ENCODE measurements around the gene DNAH10. TPM values are rescaled to one million over a fixed set of nuclear protein-coding genes. Genes with fewer than 3 reads are reported as not detected.

DNAH10 gene
- total and polyA plus RNA-seq, 2 donors, result 0.14 to 0.90 TPM

DNA sequence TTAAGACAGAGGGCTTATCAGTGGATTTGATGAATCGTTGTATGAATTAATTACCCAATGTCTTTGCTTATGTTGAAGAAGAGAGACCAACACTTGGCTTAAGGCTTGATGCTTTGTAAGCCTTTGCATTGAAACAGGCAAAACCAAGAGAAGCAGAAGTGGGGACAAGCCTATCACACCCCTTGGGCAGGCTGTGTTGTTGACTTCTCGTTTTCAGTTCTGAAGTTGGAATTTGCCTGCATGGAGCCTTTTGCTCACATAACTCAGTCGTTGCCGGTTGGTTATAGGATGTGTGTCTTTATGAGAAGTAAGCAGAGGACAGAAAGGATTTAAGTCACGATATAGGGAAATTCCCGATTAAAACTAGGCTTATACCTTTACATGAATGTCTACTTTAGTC lies 115.9 kb downstream of the DNAH10 start:
- no peak overlapping the region for H3K27ac ChIP-seq (ENCODE audit: low read depth)
- no peaks in the 10 kb centered on the region for H3K4me1 ChIP-seq (ENCODE audit: insufficient read depth)
- WGBS, result 79% methylated on average over 6 of the region's 6 CpGs
- no peak for DNase-seq (ENCODE audit: extremely low spot score)
- H3K36me3 ChIP-seq (ENCODE audit: insufficient read depth), result no peaks in the 10 kb centered on the region
- no peak overlapping the region for H3K4me3 ChIP-seq (ENCODE audit: low read depth, low read length)

DNA sequence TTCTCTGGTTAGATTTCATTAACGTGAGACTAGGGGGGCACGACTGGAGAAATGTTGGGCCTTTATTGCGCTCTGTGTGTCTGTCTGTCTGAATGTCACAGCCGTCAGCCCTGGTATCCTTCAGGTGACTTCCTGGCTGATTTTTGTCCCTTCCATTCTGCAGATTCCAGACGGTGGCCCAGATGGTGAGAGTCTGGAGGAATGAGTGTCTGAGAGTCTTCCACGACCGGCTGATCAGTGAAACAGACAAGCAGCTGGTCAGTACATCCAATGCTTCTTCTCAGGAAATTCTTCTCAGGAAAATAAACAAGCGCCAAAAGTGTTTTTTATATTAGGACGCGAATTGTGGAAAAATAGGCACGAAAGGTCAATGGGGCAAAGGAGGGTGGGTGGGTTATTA lies 117.0 kb downstream of the DNAH10 start:
- Histone ChIP-seq H3K36me3 (ENCODE audit: insufficient read depth) (no peaks in the 10 kb centered on the region), H3K4me3 (ENCODE audit: low read depth, low read length) (no peak overlapping the region), H3K27ac (ENCODE audit: low read depth) (no peak overlapping the region), H3K4me1 (ENCODE audit: insufficient read depth) (no peaks in the 10 kb centered on the region)
- DNase-seq (ENCODE audit: extremely low spot score), result no peak
- WGBS, result 53% methylated on average over 11 of the region's 11 CpGs

DNA sequence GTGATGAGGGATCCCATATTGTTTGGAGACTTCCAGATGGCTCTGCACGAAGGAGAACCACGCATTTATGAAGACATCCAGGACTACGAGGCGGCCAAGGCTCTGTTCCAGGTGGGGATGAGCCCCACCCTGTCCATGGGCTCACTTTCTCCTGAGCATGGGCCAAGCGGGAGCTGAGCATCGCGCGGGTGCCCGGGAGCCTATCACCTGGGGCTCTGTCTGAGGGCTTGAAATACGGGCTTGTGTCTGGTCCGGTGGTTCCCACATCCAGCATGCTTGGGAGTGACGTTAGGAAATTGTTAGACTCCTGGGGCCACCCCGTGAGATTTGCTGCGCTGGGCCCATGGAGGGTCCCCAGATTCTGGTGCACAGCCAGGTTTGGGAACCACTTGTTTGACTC lies 117.6 kb downstream of the DNAH10 start:
- Histone ChIP-seq H3K36me3 (ENCODE audit: insufficient read depth) (no peaks in the 10 kb centered on the region), H3K4me3 (ENCODE audit: low read depth, low read length) (no peak overlapping the region), H3K27ac (ENCODE audit: low read depth) (no peak overlapping the region), H3K4me1 (ENCODE audit: insufficient read depth) (no peaks in the 10 kb centered on the region)
- 85% methylated on average over 14 of the region's 14 CpGs for WGBS
- DNase-seq (ENCODE audit: extremely low spot score), result no peak

DNA sequence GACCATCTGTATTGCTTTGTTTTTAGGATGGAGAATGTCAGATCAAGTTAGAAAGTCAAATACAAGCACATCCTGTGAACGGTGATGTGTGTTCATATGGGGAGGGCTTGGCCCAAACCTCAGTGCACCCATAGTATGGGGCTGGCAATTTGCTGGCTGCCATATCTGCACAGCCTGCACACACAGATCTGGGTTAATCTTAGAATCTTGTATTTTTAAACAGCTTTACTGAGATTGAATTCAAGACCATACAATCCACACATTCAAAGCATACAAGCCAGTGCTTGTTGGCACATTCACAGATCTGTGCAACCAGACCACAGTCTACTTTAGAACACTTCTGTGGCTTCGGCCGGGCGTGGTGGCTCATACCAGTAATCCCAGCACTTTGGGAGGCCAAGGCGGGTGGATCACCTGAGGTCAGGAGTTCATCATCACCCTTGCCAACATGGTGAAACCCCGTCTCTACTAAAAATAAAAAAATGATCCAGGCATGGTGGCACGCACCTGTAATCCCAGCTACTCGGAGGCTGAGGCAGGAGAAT lies 120.1 kb downstream of the DNAH10 start:
- H3K27ac ChIP-seq (ENCODE audit: low read depth), result no peak overlapping the region
- no peaks in the 10 kb centered on the region for H3K4me1 ChIP-seq (ENCODE audit: insufficient read depth)
- 71% methylated on average over 8 of the region's 8 CpGs for WGBS
- no peak overlapping the region for H3K4me3 ChIP-seq (ENCODE audit: low read depth, low read length)
- no peaks in the 10 kb centered on the region for H3K36me3 ChIP-seq (ENCODE audit: insufficient read depth)
- no peak for DNase-seq (ENCODE audit: extremely low spot score)

DNA sequence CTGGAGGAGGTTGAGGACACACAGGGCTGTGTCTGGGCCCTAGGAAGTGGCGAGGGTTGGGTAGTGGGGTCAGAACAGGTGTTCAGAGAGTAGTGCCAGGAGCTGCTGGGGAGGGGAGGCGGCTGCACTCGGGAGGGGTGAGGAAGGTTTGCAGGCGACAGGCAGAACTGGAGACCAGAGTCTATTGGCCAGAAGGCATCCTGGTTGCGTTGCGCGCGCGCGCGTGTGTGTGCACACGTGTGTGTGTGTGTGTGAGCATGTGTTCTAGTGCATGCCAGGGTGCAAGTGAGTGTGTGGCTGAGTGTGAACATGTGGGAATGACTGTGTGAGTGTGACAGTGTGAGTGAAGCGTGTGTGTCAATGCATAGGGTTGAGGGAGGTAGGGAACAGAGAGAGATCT lies 124.2 kb downstream of the DNAH10 start:
- no peak for DNase-seq (ENCODE audit: extremely low spot score)
- no peaks in the 10 kb centered on the region for H3K36me3 ChIP-seq (ENCODE audit: insufficient read depth)
- WGBS, result 82% methylated on average over 13 of the region's 13 CpGs
- H3K27ac ChIP-seq (ENCODE audit: low read depth), result no peak overlapping the region
- no peak overlapping the region for H3K4me3 ChIP-seq (ENCODE audit: low read depth, low read length)
- no peaks in the 10 kb centered on the region for H3K4me1 ChIP-seq (ENCODE audit: insufficient read depth)

DNA sequence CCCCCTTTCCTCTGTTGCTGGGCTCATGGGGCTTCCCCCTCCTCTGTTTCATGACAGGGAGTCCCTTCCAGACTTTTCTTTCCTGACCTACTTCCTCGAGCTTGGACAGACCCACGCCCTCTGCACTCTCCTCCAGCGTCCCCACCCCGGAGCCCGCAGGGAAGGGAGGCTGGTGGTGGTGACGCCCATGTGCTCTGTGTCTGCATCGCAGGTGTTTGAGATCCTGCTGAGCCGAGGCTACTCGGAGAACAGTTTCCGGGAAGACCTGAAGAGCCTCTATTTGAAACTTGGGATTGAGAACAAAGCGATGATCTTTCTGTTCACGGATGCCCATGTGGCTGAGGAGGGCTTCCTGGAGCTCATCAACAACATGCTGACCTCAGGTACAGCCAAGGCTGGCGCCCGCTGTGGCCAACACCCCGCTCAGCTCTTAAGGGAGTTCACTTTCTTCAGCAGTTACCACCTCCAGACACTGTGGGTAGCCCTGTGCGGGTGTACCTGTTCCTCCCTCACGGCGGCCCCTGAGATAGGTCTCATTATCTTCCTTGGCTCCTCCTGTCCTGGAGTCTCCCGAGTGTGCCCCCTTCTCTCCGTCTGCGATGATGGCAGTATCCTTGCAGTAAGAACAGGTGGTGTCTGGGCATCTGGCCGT lies 125.0 kb downstream of the DNAH10 start:
- no peak for DNase-seq (ENCODE audit: extremely low spot score)
- WGBS, result 64% methylated on average over 22 of the region's 22 CpGs
- no peaks in the 10 kb centered on the region for H3K4me1 ChIP-seq (ENCODE audit: insufficient read depth)
- H3K4me3 ChIP-seq (ENCODE audit: low read depth, low read length), result no peak overlapping the region
- H3K27ac ChIP-seq (ENCODE audit: low read depth), result no peak overlapping the region
- no peaks in the 10 kb centered on the region for H3K36me3 ChIP-seq (ENCODE audit: insufficient read depth)

DNA sequence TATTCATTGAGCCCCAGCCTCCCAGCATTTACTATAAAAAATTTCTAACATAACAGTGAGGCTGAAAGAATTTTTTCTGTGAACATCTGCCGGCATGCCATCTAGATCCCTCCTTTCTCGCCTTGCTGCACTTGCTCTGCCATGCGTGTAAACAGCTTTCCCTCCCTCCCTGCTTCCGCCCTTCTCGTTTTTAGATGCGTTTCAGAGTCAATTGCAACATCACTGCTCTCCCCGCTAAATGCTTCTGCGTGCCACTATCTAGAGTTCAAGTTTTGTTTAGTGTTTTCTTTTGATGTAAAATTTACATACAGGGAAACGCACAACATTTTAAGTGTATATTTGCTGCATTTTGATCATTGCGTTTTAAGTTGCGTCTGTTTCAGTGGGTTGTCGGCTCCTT lies 126.9 kb downstream of the DNAH10 start:
- DNase-seq (ENCODE audit: extremely low spot score), result no peak
- Histone ChIP-seq H3K4me1 (ENCODE audit: insufficient read depth) (no peaks in the 10 kb centered on the region), H3K36me3 (ENCODE audit: insufficient read depth) (no peaks in the 10 kb centered on the region), H3K27ac (ENCODE audit: low read depth) (no peak overlapping the region), H3K4me3 (ENCODE audit: low read depth, low read length) (no peak overlapping the region)
- 59% methylated on average over 12 of the region's 12 CpGs for WGBS

DNA sequence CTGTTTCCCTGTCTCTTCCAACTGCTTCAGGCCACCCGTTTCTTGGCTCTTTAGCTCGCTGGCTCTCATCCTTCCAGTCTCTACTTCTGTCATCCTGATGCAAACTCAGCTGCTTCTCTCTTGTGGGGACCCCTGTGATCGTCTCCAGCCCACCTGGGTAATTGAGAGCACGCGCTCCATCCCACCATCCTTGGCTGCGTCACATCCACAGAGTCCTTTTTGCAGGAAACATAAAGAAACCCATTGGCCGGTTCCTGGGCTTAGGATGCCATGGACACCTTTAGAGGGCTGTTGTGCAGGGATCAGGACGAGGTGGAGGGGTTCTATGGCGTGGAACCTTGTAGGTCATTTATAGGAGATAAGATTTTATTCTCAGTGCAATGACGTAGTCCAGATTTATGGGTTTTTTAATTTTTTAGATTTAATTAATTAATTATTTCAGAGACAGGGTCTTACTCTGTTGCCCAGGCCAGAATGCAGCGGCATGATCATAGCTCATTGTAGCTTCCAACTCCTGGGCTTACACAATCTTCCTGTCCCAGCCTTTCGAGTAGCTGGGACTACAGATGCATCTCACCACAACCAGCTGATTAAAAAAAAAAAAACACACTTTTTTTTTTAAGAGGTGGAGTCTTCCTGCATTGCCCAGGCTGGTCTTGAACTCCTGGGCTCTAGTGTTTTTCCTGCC lies 127.9 kb downstream of the DNAH10 start:
- Histone ChIP-seq H3K27ac (ENCODE audit: low read depth) (no peak overlapping the region), H3K4me1 (ENCODE audit: insufficient read depth) (no peaks in the 10 kb centered on the region), H3K4me3 (ENCODE audit: low read depth, low read length) (no peak overlapping the region), H3K36me3 (ENCODE audit: insufficient read depth) (no peaks in the 10 kb centered on the region)
- WGBS, result 83% methylated on average over 12 of the region's 12 CpGs
- DNase-seq (ENCODE audit: extremely low spot score), result no peak

DNA sequence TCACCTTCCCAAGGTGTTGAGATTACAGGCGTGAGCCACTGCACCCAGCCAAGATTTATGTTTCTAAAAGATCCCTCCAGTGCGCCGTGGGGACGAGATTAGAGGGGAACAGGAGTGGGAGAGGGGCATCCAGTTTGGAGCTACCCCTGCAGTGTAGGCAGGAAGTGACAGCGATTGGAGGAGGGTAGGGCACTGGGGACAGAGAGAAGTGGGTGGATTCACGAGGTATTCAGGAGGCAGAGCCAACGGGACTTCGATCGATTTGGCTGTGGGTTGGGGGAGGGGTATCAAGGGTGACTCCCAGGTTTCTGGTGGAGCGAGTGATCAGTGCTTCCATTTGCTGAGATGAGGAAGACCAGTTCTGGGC lies 128.4 kb downstream of the DNAH10 start:
- Histone ChIP-seq H3K36me3 (ENCODE audit: insufficient read depth) (no peaks in the 10 kb centered on the region), H3K27ac (ENCODE audit: low read depth) (no peak overlapping the region), H3K4me3 (ENCODE audit: low read depth, low read length) (no peak overlapping the region), H3K4me1 (ENCODE audit: insufficient read depth) (no peaks in the 10 kb centered on the region)
- WGBS, result 57% methylated on average over 10 of the region's 10 CpGs
- no peak for DNase-seq (ENCODE audit: extremely low spot score)

DNA sequence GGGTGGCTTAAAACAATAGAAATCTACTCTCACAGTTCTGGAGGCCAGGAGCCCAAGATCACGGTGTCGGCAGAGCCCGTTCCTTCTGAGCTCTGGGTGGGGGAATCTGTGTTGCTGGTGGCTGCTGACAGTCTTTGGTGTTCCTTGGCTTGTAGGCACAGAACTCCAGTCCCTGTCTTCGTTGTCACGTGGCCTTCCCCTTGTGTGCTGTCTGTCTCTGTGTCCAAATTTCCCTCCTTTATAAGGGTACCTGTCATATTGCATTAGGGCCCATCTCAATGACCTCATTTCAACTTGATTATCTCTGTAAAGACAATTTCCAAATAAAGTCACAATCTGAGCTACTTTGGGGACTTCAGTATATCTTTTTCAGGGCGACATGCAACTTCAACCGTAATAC lies 128.9 kb downstream of the DNAH10 start:
- Histone ChIP-seq H3K4me1 (ENCODE audit: insufficient read depth) (no peaks in the 10 kb centered on the region), H3K4me3 (ENCODE audit: low read depth, low read length) (no peak overlapping the region), H3K27ac (ENCODE audit: low read depth) (no peak overlapping the region), H3K36me3 (ENCODE audit: insufficient read depth) (no peaks in the 10 kb centered on the region)
- DNase-seq (ENCODE audit: extremely low spot score), result no peak
- WGBS, result 88% methylated on average over 7 of the region's 7 CpGs

DNA sequence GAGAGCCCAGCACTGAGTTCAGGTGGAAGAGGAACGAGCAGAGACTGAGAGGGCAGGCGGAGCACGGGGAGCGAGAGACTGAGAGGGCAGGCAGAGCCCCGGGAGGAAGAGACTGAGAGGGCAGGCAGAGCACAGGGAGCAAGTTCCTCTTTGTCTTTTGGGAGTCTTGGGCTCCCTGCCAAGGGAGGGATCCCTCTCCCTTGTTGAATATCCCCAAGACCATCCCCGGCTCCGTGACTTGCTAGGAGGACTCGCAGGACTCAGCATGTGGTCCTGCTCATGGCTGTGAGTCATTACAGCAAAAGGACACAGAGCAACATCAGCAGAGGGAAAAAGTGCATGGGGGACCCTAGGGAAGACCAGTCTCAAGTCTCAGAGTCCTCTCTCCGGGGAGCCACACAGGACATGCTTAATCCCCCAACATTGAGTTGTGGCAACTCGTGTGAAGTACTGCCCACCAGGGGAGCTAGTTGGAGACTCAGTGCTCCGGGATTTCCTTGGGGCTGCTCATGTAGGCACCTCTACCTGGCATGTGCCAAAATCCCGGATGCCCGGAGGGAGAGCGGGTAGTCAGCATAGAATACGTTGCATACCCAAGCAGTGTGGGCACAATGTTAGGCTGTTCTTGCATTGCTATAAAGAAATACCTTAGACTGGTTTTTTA lies 129.5 kb downstream of the DNAH10 start:
- H3K27ac ChIP-seq (ENCODE audit: low read depth), result no peak overlapping the region
- no peak for DNase-seq (ENCODE audit: extremely low spot score)

DNA sequence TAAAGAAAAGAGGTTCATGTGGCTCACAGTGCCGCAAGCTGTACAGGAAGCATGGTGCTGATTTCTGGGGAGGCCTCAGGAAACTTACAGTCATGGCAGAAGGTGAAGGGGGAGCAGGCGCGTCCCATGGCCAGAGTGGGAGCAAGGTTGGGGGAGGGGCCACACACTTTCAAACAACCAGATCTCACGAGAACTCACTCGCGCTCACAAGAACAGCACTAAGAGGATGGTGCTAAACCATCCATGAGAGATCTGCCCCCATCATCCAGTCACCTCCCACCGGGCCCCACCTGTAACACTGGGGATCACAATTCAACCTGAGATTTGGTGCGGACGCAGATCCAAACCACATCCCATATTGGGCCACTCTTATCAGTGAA lies 130.1 kb downstream of the DNAH10 start:
- no peak overlapping the region for H3K27ac ChIP-seq (ENCODE audit: low read depth)
- WGBS, result 88% methylated on average over 9 of the region's 9 CpGs
- no peak for DNase-seq (ENCODE audit: extremely low spot score)
- no peaks in the 10 kb centered on the region for H3K36me3 ChIP-seq (ENCODE audit: insufficient read depth)
- H3K4me1 ChIP-seq (ENCODE audit: insufficient read depth), result no peaks in the 10 kb centered on the region
- no peak overlapping the region for H3K4me3 ChIP-seq (ENCODE audit: low read depth, low read length)

More for the DNA sequence above, 129.5 kb downstream of the DNAH10 start:
- WGBS, result 66% methylated on average over 15 of the region's 15 CpGs
- H3K4me1 ChIP-seq (ENCODE audit: insufficient read depth), result no peaks in the 10 kb centered on the region
- no peak overlapping the region for H3K4me3 ChIP-seq (ENCODE audit: low read depth, low read length)
- H3K36me3 ChIP-seq (ENCODE audit: insufficient read depth), result no peaks in the 10 kb centered on the region

DNA sequence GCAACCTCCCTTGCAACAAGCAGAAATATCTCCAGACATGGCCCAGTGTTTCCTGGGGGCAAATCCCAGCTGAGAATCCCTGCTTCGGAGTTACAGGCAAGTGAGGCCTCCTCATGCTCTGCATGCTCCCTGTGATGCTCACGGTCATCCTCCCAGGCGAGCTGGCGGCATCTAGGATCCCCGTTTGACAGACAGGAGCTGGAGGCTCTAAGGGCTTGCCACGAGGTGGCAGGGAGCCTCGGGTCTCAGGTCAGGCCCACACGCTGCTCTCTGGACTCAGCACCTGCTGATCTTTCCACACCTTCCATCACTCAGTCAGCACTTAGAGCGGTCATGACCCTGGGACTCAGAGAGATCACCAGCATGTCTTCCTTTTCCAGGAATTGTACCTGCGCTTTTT lies 130.8 kb downstream of the DNAH10 start:
- no peaks in the 10 kb centered on the region for H3K36me3 ChIP-seq (ENCODE audit: insufficient read depth)
- H3K27ac ChIP-seq (ENCODE audit: low read depth), result no peak overlapping the region
- 81% methylated on average over 10 of the region's 10 CpGs for WGBS
- H3K4me3 ChIP-seq (ENCODE audit: low read depth, low read length), result no peak overlapping the region
- no peaks in the 10 kb centered on the region for H3K4me1 ChIP-seq (ENCODE audit: insufficient read depth)
- DNase-seq (ENCODE audit: extremely low spot score), result no peak

DNA sequence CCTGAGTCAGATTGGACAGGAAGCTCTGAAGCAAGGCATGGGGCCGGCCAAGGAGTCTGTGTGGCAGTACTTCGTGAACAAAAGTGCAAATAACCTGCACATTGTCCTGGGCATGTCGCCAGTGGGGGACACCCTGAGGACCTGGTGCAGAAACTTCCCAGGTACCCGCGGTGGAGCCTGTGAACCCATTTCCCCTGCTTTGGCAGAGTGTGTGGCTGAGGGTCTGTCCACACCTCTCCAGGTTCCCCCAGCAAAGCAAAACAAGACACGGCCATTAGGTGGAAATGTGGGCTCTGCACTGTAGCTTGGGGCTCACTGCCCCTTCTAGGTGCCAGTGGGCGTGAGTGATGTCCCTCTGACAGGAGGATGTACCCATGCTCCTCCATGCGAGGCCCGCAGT lies 131.2 kb downstream of the DNAH10 start:
- no peaks in the 10 kb centered on the region for H3K4me1 ChIP-seq (ENCODE audit: insufficient read depth)
- H3K4me3 ChIP-seq (ENCODE audit: low read depth, low read length), result no peak overlapping the region
- WGBS, result 84% methylated on average over 9 of the region's 9 CpGs
- no peaks in the 10 kb centered on the region for H3K36me3 ChIP-seq (ENCODE audit: insufficient read depth)
- H3K27ac ChIP-seq (ENCODE audit: low read depth), result no peak overlapping the region
- no peak for DNase-seq (ENCODE audit: extremely low spot score)
